Activated naive CD4-positive, alpha-beta T cell treated with Interleukin-2 at 50 U/mL for 16 hours (primary cell): ENCODE measurements around the gene TMEM147.
A peak's percentile ranks its signal among the peaks of the same experiment; 100 is the strongest.
"Not testable (repeated sequence)": the region's sequence is repeated elsewhere in the genome, so short reads cannot be mapped to it uniquely, and the experiment has no call there.

Source experiments
- DNase-seq: peaks from one replicate; pipeline ENCODE4 v3.0.0-alpha.2; 2020

TMEM147 gene

GRCh38 chr19:35565016-35565856 is 19.8 kb downstream of the TMEM147 start:
- DNase-seq: no peak

DNA sequence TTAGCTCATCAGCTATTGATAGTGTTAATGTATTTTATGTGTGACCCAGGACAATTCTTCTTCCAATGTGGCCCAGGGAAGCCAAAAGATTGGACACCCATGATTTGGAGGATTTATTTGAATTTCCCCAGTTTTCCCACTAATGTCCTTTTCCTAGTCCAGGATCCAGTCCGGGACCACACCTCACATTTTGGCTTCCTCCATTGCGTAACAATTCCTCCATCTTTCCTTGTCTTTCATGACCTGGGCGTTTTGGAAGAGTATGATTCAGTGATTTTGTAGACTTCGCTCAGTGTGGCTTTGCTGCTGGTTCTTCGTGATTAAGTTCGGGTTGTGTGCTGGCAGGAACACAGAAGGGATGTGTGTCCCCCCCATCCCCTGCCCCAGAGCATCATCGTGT is 21.3 kb downstream of the TMEM147 start:
- no peak for DNase-seq

- DNase-seq: no peak
Observed at GRCh38 chr19:35569281-35569781, 23.9 kb downstream of the TMEM147 start.

DNA sequence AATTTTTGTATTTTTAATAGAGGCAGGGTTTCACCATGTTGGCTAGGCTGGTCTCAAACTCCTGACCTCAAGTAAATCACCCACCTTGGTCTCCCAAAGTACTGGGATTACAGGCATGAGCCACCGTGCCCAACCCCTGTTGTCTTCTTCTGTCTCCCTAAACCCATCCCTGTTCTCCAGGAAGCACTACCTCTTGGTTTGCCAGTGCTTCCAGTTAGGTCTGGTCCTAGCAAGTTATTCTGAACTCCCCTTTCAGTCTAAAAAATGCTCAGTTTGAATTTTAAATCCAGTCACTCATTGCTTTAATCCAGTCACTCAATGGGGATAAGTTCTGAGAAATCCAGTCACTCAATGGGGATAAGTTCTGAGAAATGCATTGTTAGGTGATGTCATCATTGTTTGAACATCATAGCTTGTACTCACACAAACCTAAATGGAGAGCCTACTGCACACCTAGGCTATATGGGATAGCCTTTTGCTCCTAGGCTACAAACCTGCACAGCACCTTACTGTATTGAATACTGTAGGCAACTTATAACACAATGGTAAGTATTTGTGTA is 26.1 kb downstream of the TMEM147 start:
- no peak for DNase-seq

GRCh38 chr19:35577918-35578317 is 32.5 kb downstream of the TMEM147 start:
- DNase-seq: no peak

- no peak for DNase-seq
Observed at GRCh38 chr19:35578707-35579106, 33.3 kb downstream of the TMEM147 start.

GRCh38 chr19:35582760-35583159 is 37.3 kb downstream of the TMEM147 start:
- DNase-seq: no peak

GRCh38 chr19:35585848-35586247 is 40.4 kb downstream of the TMEM147 start, which contains the start of gene PMIS2:
TSS of gene PMIS2 (plus strand) at chr19:35586173. CDS start at chr19:35586260, 87 bp downstream.
- no peak for DNase-seq

GRCh38 chr19:35587321-35587720 is 41.9 kb downstream of the TMEM147 start:
- no peak for DNase-seq

DNA sequence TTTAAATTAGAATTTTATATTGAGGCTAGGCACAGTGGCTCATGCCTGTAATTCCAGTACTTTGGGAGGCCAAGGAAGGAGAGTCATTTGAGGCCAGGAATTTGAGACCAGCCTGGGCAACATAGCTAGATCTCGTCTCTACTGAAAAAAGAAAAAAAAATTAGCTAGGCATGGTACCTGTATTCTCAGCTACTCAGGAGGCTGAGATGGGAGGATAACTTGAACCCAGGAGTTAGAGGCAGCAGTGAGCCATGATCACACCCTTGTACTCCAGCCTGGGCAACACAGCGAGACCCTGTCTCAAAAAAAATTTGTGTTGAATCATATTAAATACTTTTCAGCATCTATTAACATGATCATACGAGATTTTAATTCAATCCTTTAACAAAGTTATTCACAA is 45.4 kb downstream of the TMEM147 start:
- no peak for DNase-seq

- peak; percentile 13 for DNase-seq
Observed at GRCh38 chr19:35592226-35592625, 46.8 kb downstream of the TMEM147 start.

GRCh38 chr19:35595026-35595425 is 49.6 kb downstream of the TMEM147 start:
- DNase-seq: not testable (repeated sequence)

DNA sequence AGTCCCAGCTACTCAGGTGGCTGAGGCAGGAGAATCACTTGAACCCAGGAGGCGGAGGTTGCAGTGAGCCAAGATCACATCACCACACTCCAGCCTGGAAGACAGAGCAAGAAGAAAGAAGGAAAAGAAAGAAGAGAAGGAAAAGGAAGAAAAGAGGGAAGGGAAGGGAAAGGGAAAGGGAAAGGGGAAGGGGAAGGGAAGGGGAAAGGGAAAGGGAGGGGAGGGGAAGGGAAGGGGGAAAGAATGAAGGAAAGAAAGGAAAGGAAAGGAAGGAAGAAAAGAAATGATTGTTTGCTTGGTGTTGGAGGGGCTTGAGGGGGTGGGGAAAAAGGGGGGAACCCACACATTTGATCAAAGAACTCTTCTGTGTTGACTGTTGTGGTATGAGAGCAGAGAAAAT is 50.5 kb downstream of the TMEM147 start:
- no peak for DNase-seq

DNA sequence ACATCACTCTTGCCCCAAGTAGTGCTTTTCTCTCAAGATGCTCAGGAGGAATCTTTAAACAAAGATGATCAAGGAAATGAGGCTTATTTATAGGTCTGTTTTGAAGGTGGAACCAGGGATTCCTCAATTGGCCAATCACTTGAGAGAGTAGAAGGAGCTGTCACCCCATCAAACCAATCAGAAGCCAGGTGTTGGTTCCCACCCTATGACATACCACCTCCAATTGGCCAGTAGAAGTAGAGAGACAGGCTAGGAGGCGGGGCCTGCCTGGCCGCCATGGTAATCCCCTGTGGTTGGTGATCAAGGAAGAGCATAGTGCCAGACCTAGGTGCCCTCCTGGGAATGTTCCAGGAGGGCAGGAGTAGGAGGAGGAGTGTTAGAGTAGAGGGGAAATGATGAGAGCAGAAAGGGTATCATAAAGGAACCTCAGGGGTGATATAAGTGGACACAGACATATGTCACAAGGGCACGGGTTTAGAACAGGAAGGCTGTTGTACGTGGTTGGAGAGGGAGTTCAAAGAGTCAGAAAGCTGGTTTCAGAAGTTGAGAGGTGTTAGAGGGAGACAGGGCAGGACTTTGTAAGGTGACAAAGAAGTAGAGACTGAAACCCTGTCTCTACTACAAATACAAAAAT is 51.1 kb downstream of the TMEM147 start:
- no peak for DNase-seq
